HepG2 (cell line): ENCODE measurements around the gene SMARCA4. TPM values are rescaled to one million over a fixed set of nuclear protein-coding genes. Genes with fewer than 3 reads are reported as not detected.
A peak's percentile ranks its signal among the peaks of the same experiment; 100 is the strongest.

Experiments used
- AGO1 ChIP-seq: fragments of 200-400 bp; formaldehyde crosslinking; IDR thresholded peaks from 2 replicates; pipeline ENCODE4 v1.6.1; 2017; ENCODE audit warnings: mild to moderate bottlenecking, low read depth, low read length, moderate library complexity; ENCODE audit not compliant: poor library complexity, severe bottlenecking
- BHLHE40 ChIP-seq: IDR thresholded peaks from 2 replicates; pipeline ENCODE4 v1.6.1; 2011; ENCODE audit warnings: low read length, improper control_type of control experiment
- CHCHD3 ChIP-seq: sonication (generic); formaldehyde crosslinking; IDR thresholded peaks from 2 replicates; pipeline ENCODE4 v1.8.0; 2022; ENCODE audit warnings: mild to moderate bottlenecking, missing genetic modification reagents, moderate library complexity
- FLYWCH1 ChIP-seq: sonication (generic); formaldehyde crosslinking; IDR thresholded peaks from 2 replicates; pipeline ENCODE4 v1.8.1; 2023; ENCODE audit warnings: mild to moderate bottlenecking, missing genetic modification reagents
- HINFP ChIP-seq: sonication (generic); formaldehyde crosslinking; IDR thresholded peaks from 2 replicates; pipeline ENCODE4 v1.4.0; 2020; ENCODE audit warnings: low read depth, mild to moderate bottlenecking, missing genetic modification reagents
- HNF4G ChIP-seq, 2 experiments: sonication (generic) in 1 of 2; formaldehyde crosslinking in 1 of 2; IDR thresholded peaks; 2 replicates each; pipeline versions ENCODE4 v1.4.0 to v1.6.1; 2011 to 2020; ENCODE audit warnings: borderline replicate concordance in 2 of 2, low read depth in 2 of 2, mild to moderate bottlenecking in 2 of 2, low read length in 1 of 2, missing genetic modification reagents in 1 of 2, moderate library complexity in 1 of 2
- IRF2 ChIP-seq: IDR thresholded peaks from 2 replicates; pipeline ENCODE4 v1.6.1; 2018; ENCODE audit warnings: missing genetic modification reagents, missing compliant biosample characterization
- MYC ChIP-seq: sonication (generic); formaldehyde crosslinking; IDR thresholded peaks from 2 replicates; pipeline ENCODE4 v1.9.0; 2021; ENCODE audit warnings: missing genetic modification reagents, borderline replicate concordance
- PAXIP1 ChIP-seq: sonication (generic); formaldehyde crosslinking; conservative IDR thresholded peaks from 2 replicates; pipeline ENCODE4 v1.4.0; 2020; ENCODE audit warnings: mild to moderate bottlenecking, missing genetic modification reagents, moderate library complexity
- PCBP2 ChIP-seq: fragments of 200-400 bp; formaldehyde crosslinking; optimal IDR thresholded peaks from 2 replicates; pipeline ENCODE3; 2018; ENCODE audit warnings: low read length, low read depth; ENCODE audit not compliant: poor library complexity, severe bottlenecking
- PHF5A ChIP-seq: IDR thresholded peaks from one replicate; pipeline ENCODE4 v1.6.1; 2018; ENCODE audit warnings: low read depth, missing genetic modification reagents; ENCODE audit not compliant: unreplicated experiment
- POGK ChIP-seq: sonication (generic); formaldehyde crosslinking; conservative IDR thresholded peaks from 2 replicates; pipeline ENCODE4 v1.8.0; 2022; ENCODE audit warnings: mild to moderate bottlenecking, moderate library complexity, missing genetic modification reagents
- SNAPC2 ChIP-seq: sonication (generic); formaldehyde crosslinking; IDR thresholded peaks from 2 replicates; pipeline ENCODE4 v1.8.1; 2022; ENCODE audit warnings: mild to moderate bottlenecking, missing genetic modification reagents
- THAP11 ChIP-seq: IDR thresholded peaks from 2 replicates; pipeline ENCODE4 v1.6.1; 2016; ENCODE audit warnings: missing biosample characterization, missing genetic modification reagents
- YY1 ChIP-seq: IDR thresholded peaks from 2 replicates; pipeline ENCODE4 v1.6.1; 2011; ENCODE audit warnings: low read length, low read depth, moderate library complexity, mild to moderate bottlenecking; ENCODE audit not compliant: insufficient read depth, insufficient replicate concordance
- ZC3H13 ChIP-seq: sonication (generic); formaldehyde crosslinking; IDR thresholded peaks from 2 replicates; pipeline ENCODE4 v1.8.1; 2023; ENCODE audit warnings: mild to moderate bottlenecking, missing genetic modification reagents, moderate library complexity
- ZNF383 ChIP-seq: sonication (generic); formaldehyde crosslinking; IDR thresholded peaks from 2 replicates; pipeline ENCODE4 v1.4.0; 2020; ENCODE audit warnings: missing genetic modification reagents, mild to moderate bottlenecking, borderline replicate concordance
- ZSCAN20 ChIP-seq: sonication (generic); formaldehyde crosslinking; IDR thresholded peaks from 2 replicates; pipeline ENCODE4 v1.4.0; 2020; ENCODE audit warnings: missing genetic modification reagents, mild to moderate bottlenecking, borderline replicate concordance
- polyA plus RNA-seq, 8 experiments: library from polyadenylated mRNA; depleted of rRNA in 3 of 8; stranded (reverse) in 7 of 8; unstranded in 1 of 8; fragments of >200 nt; fragmentation: Illumina TruSeq in 4 of 8; extraction: Trizol in 4 of 8; gene quantifications; 2 replicates each; pipeline versions ENCODE4 v1.2.1 to v1.2.3, GENCODE V29; 2011 to 2016; ENCODE audit warnings: low read depth in 4 of 8, missing spikeins in 1 of 8, mixed read lengths in 1 of 8; ENCODE audit not compliant: insufficient read depth in 1 of 8
- total RNA-seq, 5 experiments: library from RNA; depleted of rRNA; stranded (reverse); fragments of >200 nt; fragmentation: Illumina TruSeq; extraction: Trizol; gene quantifications; 2 replicates each; pipeline ENCODE4 v1.2.3, GENCODE V29; 2016; ENCODE audit warnings: low read depth in 1 of 5
- TF ChIP-seq, protein P1 (sequence below): sonication (generic); formaldehyde crosslinking; IDR thresholded peaks from 2 replicates; pipeline ENCODE4 v1.8.0; 2022; ENCODE audit warnings: mild to moderate bottlenecking, missing genetic modification reagents

The SMARCA4 gene
- total and polyA plus RNA-seq, 2 of the 13 experiments (the other 11 are each of a cell fraction or from before 2014, with no cell fraction given): 25.4 to 45.9 TPM

- TF ChIP-seq AGO1 (peak; percentile 69), PCBP2 (no peak), THAP11 (CRISPR knock-in tag) (peak; percentile 96), PAXIP1 (CRISPR knock-in tag) (peak; percentile 57; the same call in 1 of the 2 replicates), ZNF383 (CRISPR knock-in tag) (0 out of 2 replicates have a peak, but pooled peaks have one; percentile 42), PHF5A (CRISPR knock-in tag) (peak; percentile 76), MYC (peak; percentile 46; the same call in 1 of the 2 replicates), ZC3H13 (peak; percentile 42; the same call in 1 of the 2 replicates), HINFP (CRISPR knock-in tag) (peak; percentile 29; the same call in 1 of the 2 replicates), YY1 (peak; percentile 95), ZSCAN20 (CRISPR knock-in tag) (peak; percentile 86), CHCHD3 (CRISPR knock-in tag) (no peak), POGK (CRISPR knock-in tag) (peak; percentile 85), FLYWCH1 (CRISPR knock-in tag) (0 out of 2 replicates have a peak, but pooled peaks have one; percentile 79), HNF4G (IDR thresholded peaks at IDR 0.05; ENCODE audit: borderline replicate concordance, low read depth, low read length) (peak; percentile 10; the same call in 1 of the 2 replicates), HNF4G (CRISPR knock-in tag; IDR thresholded peaks at IDR 0.05; ENCODE audit: borderline replicate concordance, low read depth) (peak; percentile 20; the same call in 1 of the 2 replicates), BHLHE40 (no peak), SNAPC2 (0 out of 2 replicates have a peak, but pooled peaks have one; percentile 66), IRF2 (CRISPR knock-in tag) (peak; percentile 93)
- TF ChIP-seq, protein P1, sequence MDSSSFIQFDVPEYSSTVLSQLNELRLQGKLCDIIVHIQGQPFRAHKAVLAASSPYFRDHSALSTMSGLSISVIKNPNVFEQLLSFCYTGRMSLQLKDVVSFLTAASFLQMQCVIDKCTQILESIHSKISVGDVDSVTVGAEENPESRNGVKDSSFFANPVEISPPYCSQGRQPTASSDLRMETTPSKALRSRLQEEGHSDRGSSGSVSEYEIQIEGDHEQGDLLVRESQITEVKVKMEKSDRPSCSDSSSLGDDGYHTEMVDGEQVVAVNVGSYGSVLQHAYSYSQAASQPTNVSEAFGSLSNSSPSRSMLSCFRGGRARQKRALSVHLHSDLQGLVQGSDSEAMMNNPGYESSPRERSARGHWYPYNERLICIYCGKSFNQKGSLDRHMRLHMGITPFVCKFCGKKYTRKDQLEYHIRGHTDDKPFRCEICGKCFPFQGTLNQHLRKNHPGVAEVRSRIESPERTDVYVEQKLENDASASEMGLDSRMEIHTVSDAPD: 0 out of 2 replicates have a peak, but pooled peaks have one; percentile 34
Observed at GRCh38 chr19:10928563-10929401, 32.0 kb upstream of the SMARCA4 start, which contains the start of the genes TIMM29 and YIPF2 (continued).
